Kidney epithelial cell (primary cell): Measurements from ENCODE around the gene LRRC10B. TPM values are rescaled to one million over a fixed set of nuclear protein-coding genes. Genes with fewer than 3 reads are reported as not detected.

Experiments used
- DNase-seq: peaks from one replicate; pipeline ENCODE4 v3.0.0-alpha.2; 2010; ENCODE audit warnings: low read depth
- H3K27me3 ChIP-seq: 2 replicates; pipeline ENCODE4 v1.6.0; 2011; ENCODE audit warnings: low read length; ENCODE audit not compliant: control insufficient read depth, insufficient read depth
- H3K36me3 ChIP-seq: 2 replicates; pipeline ENCODE4 v1.5.1; 2011; ENCODE audit warnings: low read length; ENCODE audit not compliant: control insufficient read depth, insufficient read depth
- H3K4me3 ChIP-seq: 2 replicates; pipeline ENCODE4 v1.5.1; 2011; ENCODE audit warnings: low read depth, mild to moderate bottlenecking, control low read depth, low read length
- total RNA-seq: library from RNA; depleted of rRNA; stranded (reverse); fragments of >200 nt; gene quantifications from 2 replicates; pipeline ENCODE4 v1.2.3, GENCODE V29; 2015
- TF ChIP-seq, protein P1 (sequence below): IDR thresholded peaks from 2 replicates; pipeline ENCODE4 v1.5.1; 2011; ENCODE audit warnings: mild to moderate bottlenecking, moderate library complexity, low read length, control low read depth, inconsistent platforms; ENCODE audit not compliant: insufficient read depth, poor library complexity, severe bottlenecking

The LRRC10B gene
- total RNA-seq, 1 donor from 2014 or later: 0.25 TPM

DNA sequence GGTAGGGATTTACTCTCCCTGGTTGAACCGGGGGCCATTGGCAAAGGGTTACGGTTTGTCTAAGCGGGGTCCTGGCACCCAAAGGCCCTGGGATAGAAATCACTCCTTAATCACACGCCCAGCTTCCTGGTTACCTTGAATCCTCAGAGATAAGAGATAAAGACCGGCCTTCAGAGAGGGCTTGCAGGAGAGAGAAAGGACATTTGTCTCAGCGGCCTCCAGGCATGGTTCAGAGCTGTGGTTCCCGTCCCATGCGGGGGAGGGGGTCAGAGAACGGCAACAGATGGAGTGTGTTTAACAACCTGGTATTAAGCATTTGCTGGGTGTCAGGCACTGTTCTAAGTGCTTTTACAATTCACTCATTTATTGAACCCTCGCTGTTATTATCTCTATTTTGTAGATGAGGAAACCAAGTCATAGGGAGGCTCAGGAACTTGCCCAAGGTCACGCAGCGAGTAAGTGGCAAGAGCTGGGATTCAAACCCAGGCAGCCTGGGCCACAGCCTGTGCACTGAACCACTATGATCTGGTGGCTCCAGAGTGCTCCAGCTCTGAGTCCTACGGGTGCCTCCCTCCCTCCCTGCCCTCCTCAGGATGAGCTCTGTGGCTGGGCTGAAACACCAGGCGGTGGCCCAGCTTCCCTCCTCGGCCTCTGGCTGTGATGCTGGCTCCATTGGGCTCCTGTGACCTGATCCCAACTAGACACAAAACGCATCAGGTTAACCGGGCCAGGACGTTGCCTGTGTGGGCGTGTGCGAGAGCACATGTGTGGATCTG is 18.6 kb downstream of the LRRC10B start:
- H3K27me3 ChIP-seq: peaks cover 56% of the 10 kb centered on the region

DNA sequence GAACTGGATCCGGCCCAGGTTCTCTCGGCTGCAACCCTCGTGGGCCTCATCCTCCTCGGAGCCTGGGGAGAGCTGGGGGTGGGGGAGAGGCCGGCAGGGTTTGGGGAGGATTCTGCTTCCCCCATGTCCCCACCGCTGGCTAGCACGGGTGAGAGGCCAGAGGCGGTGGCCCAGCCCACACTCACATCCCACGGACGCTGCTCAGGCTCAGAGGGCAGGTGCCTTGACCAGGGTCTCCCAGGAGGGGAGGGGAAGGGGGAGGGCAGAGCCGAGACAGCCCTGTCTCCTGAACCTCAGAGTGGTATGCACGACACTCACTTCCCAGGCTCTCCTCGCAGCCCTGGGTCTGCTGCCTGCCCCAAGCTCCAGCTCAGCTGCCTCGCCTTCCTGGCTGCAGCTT is 19.6 kb downstream of the LRRC10B start:
- TF ChIP-seq, protein P1, sequence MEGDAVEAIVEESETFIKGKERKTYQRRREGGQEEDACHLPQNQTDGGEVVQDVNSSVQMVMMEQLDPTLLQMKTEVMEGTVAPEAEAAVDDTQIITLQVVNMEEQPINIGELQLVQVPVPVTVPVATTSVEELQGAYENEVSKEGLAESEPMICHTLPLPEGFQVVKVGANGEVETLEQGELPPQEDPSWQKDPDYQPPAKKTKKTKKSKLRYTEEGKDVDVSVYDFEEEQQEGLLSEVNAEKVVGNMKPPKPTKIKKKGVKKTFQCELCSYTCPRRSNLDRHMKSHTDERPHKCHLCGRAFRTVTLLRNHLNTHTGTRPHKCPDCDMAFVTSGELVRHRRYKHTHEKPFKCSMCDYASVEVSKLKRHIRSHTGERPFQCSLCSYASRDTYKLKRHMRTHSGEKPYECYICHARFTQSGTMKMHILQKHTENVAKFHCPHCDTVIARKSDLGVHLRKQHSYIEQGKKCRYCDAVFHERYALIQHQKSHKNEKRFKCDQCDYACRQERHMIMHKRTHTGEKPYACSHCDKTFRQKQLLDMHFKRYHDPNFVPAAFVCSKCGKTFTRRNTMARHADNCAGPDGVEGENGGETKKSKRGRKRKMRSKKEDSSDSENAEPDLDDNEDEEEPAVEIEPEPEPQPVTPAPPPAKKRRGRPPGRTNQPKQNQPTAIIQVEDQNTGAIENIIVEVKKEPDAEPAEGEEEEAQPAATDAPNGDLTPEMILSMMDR: no peak
- H3K36me3 ChIP-seq: no peaks in the 10 kb centered on the region
- no peak overlapping the region for H3K4me3 ChIP-seq
- no peak for DNase-seq
- H3K27me3 ChIP-seq: peaks cover 61% of the 10 kb centered on the region

More for the DNA sequence above, 18.6 kb downstream of the LRRC10B start:
- TF ChIP-seq, protein P1: no peak
- Histone ChIP-seq H3K4me3 (no peak overlapping the region), H3K36me3 (no peaks in the 10 kb centered on the region)
- DNase-seq: no peak

DNA sequence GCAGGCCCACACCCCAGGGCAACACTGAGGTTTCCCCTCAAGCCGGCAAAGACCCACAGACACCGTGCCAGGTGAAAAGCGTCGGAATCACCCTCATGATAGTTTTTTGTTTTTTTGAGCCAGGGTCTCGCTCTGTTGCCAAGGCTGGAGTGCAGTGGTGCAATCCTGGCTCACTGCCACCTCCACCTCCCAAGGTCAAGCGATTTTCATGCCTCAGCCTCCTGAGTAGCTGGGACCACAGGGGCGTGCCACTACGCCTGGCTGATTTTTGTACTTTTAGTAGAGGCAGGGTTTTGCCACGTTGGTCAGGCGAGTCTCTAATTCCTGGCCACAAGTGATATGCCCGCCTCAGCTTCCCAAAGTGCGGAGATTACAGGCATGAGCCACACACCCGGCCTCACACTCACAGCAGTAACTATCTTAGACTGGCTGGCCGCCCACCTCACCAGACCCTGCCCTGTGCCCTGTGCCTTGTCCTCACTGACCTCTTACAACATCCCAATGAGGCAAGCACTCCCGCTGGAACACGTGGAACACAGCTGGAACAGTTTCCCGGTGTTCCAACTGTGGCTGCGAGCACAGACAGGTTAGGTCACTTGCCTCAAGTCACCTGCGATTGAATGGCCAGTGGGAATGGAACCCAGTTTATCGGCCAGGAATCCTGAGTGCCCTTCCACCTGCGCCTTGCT is 21.1 kb downstream of the LRRC10B start:
- DNase-seq: no peak
- H3K36me3 ChIP-seq: no peaks in the 10 kb centered on the region
- TF ChIP-seq, protein P1: no peak
- H3K4me3 ChIP-seq: no peak overlapping the region
- peaks cover 65% of the 10 kb centered on the region for H3K27me3 ChIP-seq

DNA sequence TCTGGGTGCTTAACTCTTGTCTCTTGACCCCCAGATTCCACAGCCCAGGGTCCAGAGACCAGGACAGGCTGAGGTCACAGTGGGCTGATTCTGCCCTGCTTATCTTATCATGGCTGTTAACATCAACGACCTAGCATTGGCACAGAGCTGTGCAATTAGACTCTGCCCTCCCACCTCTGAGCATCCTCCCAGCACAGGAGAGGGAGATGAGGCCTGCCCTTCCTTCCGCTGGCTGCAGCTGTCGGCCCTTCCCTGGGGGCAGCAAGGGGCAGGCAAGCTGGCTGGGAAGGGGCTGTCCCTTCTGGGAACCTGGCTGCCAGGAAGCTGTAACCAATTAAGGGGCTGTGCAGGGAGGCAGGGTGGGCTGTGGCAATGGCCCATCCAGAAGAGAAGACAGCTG is 22.5 kb downstream of the LRRC10B start:
- TF ChIP-seq, protein P1: no peak
- Histone ChIP-seq H3K4me3 (no peak overlapping the region), H3K36me3 (no peaks in the 10 kb centered on the region), H3K27me3 (peaks cover 74% of the 10 kb centered on the region)
- no peak for DNase-seq

DNA sequence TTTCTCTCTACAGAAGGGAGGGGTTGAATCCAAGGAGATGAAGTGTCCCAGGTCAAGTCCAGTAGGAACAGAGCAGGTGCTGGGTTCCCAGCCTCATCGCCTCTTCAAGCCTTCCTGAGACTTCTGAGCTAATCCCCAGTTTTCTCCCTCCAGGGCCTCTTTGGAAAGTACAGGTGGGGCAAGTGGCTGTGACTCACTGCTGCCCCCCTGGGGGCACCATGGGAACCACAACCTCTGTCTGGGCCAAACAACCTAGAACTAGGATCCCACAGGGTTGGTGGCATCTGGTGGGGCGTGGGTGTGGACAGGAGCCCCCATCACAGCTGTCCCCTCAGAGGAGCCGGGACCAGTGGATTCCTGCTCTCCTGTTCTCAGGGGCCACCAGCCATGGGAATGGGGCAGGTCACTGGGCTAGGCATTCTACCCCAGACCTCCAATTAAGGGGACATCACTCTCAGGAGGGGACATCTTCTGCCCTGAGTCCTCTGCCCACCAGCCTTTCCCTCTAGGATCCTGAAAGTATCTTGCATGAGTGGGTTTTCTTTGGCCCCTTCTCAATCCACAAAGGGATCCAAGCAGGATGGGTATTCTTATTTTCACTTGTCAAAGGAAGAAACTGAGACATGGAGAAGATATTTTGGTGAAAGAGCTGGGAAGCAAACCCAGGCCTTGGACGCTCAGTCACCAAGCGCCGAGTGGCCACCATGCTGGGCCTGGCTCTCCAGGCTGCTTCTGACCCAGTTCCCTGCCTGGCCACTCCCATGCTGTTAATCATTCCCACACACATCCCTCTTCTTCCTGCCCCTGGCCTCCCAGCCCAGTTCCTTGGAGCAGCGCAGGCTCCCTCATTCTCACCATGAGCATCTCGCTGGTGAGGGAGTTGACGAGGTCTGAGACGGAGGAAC is 23.8 kb downstream of the LRRC10B start:
- TF ChIP-seq, protein P1: peak; percentile 84
- Histone ChIP-seq H3K4me3 (no peak overlapping the region), H3K27me3 (peaks cover 71% of the 10 kb centered on the region), H3K36me3 (no peaks in the 10 kb centered on the region)
- no peak for DNase-seq
